ENCODE measurements around the gene MS4A3.

GRCh38 chr11:60059052-60059451 lies 2.6 kb downstream of the MS4A3 start:
- TF ChIP-seq RAD21 (IDR thresholded peaks at IDR 0.05; ENCODE audit: low read length) (no peak), CTCF (conservative IDR thresholded peaks at IDR 0.05; ENCODE audit: low read depth, low read length) (no peak), POLR2A (IDR thresholded peaks at IDR 0.05; ENCODE audit: low read depth, low read length) (no peak), RCOR1 (IDR thresholded peaks at IDR 0.05; ENCODE audit: insufficient replicate concordance, low read length) (no peak), BHLHE40 (IDR thresholded peaks at IDR 0.05; ENCODE audit: low read depth, low read length) (no peak), ELK1 (IDR thresholded peaks at IDR 0.05; ENCODE audit: borderline replicate concordance, low read depth, low read length) (no peak), CHD1 (IDR thresholded peaks at IDR 0.05; ENCODE audit: low read depth, low read length) (no peak), USF2 (IDR thresholded peaks at IDR 0.05; ENCODE audit: low read depth, low read length) (no peak), MAFK (IDR thresholded peaks at IDR 0.05; ENCODE audit: low read depth, low read length) (no peak), FOS (IDR thresholded peaks at IDR 0.05; ENCODE audit: low read depth, low read length) (no peak), MAZ (IDR thresholded peaks at IDR 0.05; ENCODE audit: borderline replicate concordance, low read depth, low read length) (no peak), CEBPB (IDR thresholded peaks at IDR 0.05; ENCODE audit: low read depth, low read length) (no peak), SMC3 (IDR thresholded peaks at IDR 0.05; ENCODE audit: low read depth, low read length) (no peak), MXI1 (IDR thresholded peaks at IDR 0.05; ENCODE audit: borderline replicate concordance, low read depth, low read length) (no peak)
